ENCODE measurements around the gene IL25. TPM values are rescaled to one million over a fixed set of nuclear protein-coding genes. Genes with fewer than 3 reads are reported as not detected.

Gene IL25
- total and polyA plus RNA-seq, 2 of the 8 experiments (the other 6 are each of a cell fraction or from before 2014, with no cell fraction given), result not detected

DNA sequence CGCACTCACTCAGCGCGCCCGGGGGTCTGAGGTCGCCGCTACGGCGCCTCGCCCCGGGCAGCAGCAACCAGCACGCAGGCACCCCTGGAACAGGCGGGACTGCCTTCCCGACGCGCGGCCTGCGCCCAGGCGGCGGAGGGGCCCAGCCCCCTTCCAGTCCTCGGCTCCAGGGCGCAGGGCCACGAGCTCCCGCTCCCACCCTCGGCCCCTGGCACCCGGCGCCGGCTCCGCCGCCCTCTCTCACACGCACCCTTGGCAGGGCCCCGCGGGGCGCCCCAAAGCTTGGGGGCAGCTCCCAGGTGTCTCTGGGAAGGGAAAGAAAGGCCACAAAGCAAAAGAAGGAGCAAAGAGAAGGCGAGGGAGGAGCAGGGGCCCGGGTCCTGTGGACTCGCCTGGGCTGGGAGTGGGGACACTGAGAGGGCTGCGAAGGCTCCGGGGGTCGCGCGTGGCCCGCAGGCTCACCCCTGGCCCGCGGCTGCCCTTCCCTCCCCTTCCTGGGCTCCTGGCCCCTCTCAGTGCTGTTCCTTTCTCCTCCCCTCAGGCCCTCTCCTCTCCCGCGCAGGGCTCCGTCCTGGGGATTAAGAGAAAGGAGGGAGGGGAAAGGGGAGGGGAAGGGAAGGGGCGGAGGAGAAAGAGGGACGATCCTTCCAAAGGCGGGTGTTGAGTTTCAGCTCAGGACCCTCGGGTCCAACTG, 6.7 kb upstream of the IL25 start (continued):
- TF ChIP-seq, protein P1, sequence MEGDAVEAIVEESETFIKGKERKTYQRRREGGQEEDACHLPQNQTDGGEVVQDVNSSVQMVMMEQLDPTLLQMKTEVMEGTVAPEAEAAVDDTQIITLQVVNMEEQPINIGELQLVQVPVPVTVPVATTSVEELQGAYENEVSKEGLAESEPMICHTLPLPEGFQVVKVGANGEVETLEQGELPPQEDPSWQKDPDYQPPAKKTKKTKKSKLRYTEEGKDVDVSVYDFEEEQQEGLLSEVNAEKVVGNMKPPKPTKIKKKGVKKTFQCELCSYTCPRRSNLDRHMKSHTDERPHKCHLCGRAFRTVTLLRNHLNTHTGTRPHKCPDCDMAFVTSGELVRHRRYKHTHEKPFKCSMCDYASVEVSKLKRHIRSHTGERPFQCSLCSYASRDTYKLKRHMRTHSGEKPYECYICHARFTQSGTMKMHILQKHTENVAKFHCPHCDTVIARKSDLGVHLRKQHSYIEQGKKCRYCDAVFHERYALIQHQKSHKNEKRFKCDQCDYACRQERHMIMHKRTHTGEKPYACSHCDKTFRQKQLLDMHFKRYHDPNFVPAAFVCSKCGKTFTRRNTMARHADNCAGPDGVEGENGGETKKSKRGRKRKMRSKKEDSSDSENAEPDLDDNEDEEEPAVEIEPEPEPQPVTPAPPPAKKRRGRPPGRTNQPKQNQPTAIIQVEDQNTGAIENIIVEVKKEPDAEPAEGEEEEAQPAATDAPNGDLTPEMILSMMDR (IDR thresholded peaks at IDR 0.05; ENCODE audit: control extremely low read depth in 1 of 3, insufficient read depth in 1 of 3, low read depth in 1 of 3, low read length in 3 of 3), result no peak
- no peak for TF ChIP-seq POU5F1 (IDR thresholded peaks at IDR 0.05; ENCODE audit: low read depth, low read length)
- TF ChIP-seq TCF12 (IDR thresholded peaks at IDR 0.05; ENCODE audit: low read depth, low read length), result no peak
- TF ChIP-seq KDM4A (IDR thresholded peaks at IDR 0.05; ENCODE audit: low read depth, low read length, severe bottlenecking), result peak; percentile 57
- no peak for TF ChIP-seq NRF1 (IDR thresholded peaks at IDR 0.05; ENCODE audit: low read depth, low read length)
- TF ChIP-seq, protein P2, sequence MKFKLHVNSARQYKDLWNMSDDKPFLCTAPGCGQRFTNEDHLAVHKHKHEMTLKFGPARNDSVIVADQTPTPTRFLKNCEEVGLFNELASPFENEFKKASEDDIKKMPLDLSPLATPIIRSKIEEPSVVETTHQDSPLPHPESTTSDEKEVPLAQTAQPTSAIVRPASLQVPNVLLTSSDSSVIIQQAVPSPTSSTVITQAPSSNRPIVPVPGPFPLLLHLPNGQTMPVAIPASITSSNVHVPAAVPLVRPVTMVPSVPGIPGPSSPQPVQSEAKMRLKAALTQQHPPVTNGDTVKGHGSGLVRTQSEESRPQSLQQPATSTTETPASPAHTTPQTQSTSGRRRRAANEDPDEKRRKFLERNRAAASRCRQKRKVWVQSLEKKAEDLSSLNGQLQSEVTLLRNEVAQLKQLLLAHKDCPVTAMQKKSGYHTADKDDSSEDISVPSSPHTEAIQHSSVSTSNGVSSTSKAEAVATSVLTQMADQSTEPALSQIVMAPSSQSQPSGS (IDR thresholded peaks at IDR 0.05; ENCODE audit: low read length), result no peak
- TF ChIP-seq TAF7 (optimal IDR thresholded peaks at IDR 0.05; ENCODE audit: borderline replicate concordance, low read depth, low read length), result no peak
- no peak for TF ChIP-seq TEAD4 (IDR thresholded peaks at IDR 0.05; ENCODE audit: low read depth, low read length)
- 0 out of 4 replicates have a peak, but pooled peaks of 1 of the 2 experiments have one; percentile 9 for TF ChIP-seq HDAC2 (IDR thresholded peaks at IDR 0.05; ENCODE audit: borderline replicate concordance in 1 of 2, low read depth in 2 of 2, low read length in 2 of 2)
- TF ChIP-seq RAD21 (IDR thresholded peaks at IDR 0.05 in 1 of 2, conservative IDR thresholded peaks at IDR 0.05 in 1 of 2; ENCODE audit: low read depth in 2 of 2, low read length in 2 of 2), result no peak
- TF ChIP-seq USF2 (IDR thresholded peaks at IDR 0.05; ENCODE audit: low read length), result no peak
- TF ChIP-seq SIRT6 (IDR thresholded peaks at IDR 0.05; ENCODE audit: low read length), result no peak
- no peak for TF ChIP-seq BRCA1 (IDR thresholded peaks at IDR 0.05; ENCODE audit: low read depth, low read length)
- no peak for TF ChIP-seq SUZ12 (IDR thresholded peaks at IDR 0.05; ENCODE audit: low read length)
- TF ChIP-seq TBP (IDR thresholded peaks at IDR 0.05; ENCODE audit: low read depth, low read length), result peak; percentile 78
- no peak for TF ChIP-seq ZNF274 (IDR thresholded peaks at IDR 0.05; ENCODE audit: borderline replicate concordance, extremely low read depth, low read length)
- no peak for TF ChIP-seq ATF3 (IDR thresholded peaks at IDR 0.05; ENCODE audit: insufficient read depth, low read depth, low read length)
- no peak for TF ChIP-seq EGR1 (IDR thresholded peaks at IDR 0.05; ENCODE audit: borderline replicate concordance, low read depth, low read length)

All from H1 (cell line).